ENCODE data around the gene KCNT1.

Gene KCNT1

DNA sequence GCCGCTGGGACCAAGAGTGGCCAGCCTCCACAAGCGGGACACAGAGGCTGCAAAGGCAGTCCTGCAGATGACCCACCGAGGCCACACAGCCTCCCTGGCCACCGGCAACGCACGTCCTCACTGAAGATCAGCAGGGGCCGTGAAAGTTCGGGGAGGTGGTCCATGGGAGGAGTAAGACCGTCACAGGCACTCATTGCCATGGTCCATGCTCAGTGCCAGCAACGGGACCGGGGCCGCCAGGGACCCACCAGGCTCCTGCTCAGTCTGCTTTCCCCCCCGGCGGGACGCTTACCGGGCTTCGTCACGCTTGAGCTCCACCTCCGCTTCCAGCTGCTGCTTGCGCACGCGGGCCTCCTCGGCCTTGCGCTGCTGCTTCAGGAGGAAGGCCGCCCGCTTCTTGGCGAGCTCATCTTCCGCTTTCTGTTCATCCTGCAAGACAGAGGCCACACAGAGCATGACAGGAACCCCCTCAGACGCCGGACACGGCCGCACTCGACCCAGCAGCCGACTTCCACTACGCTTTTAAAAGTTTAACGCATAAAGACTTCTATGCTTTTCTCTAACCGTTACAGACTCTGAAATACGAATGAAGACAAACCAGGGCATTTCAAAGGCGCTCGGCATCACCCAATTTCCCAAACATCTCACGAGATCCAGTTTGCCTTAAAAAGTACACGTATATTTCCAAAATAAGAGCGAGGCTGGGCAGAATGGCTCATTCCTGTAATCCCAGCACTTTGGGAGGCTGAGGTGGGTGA, 116.9 kb downstream of the KCNT1 start:
- no peak for TF ChIP-seq GATA2 (IDR thresholded peaks at IDR 0.05; ENCODE audit: low read depth, low read length)
- no peak for TF ChIP-seq GATA3 (IDR thresholded peaks at IDR 0.05; ENCODE audit: low read depth, low read length)

GRCh38 chr9:135819905-135820304, 117.9 kb downstream of the KCNT1 start:
- TF ChIP-seq GATA3 (IDR thresholded peaks at IDR 0.05; ENCODE audit: low read depth, low read length) = no peak

- TF ChIP-seq GATA3 (IDR thresholded peaks at IDR 0.05; ENCODE audit: low read depth, low read length) = no peak
- no peak for TF ChIP-seq GATA2 (IDR thresholded peaks at IDR 0.05; ENCODE audit: low read depth, low read length)
Measured at GRCh38 chr9:135820661-135821060, 118.7 kb downstream of the KCNT1 start.

GRCh38 chr9:135821116-135821515, 119.1 kb downstream of the KCNT1 start:
- TF ChIP-seq GATA3 (IDR thresholded peaks at IDR 0.05; ENCODE audit: low read depth, low read length) (no peak), GATA2 (IDR thresholded peaks at IDR 0.05; ENCODE audit: low read depth, low read length) (no peak)

DNA sequence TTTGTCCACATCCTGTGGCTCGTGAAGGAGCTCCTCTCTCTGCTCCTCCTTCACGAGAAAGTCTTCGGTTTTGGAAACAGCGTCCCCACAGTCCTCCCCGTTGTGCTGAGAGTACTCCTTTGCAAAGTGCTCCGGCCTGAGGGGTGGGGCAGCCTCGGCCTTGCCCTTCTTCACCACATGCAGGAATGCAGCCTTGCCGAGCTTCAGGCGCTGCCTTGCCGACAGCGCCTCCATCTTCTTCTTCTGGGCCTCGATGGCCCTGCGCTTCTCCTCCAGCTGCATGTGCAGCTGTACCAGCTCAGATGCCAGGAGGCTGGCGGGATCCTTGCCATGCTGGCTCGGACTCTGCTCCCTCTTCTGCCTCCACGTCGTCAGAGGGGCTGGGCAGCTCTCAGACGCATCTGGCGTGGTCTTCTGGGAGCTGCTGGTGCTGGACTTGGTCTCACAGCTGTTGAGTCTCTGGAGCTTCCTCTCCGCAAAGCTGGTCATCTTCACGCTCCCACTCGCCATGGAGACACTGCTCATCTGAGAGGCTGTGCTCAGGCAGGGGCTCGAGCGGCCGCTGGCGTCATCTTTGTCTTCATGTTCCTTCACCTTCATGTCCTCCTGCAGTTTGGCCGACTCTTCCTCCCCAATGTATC, 119.9 kb downstream of the KCNT1 start:
- no peak for TF ChIP-seq GATA2 (IDR thresholded peaks at IDR 0.05; ENCODE audit: low read depth, low read length)
- TF ChIP-seq GATA3 (IDR thresholded peaks at IDR 0.05; ENCODE audit: low read depth, low read length) = no peak

DNA sequence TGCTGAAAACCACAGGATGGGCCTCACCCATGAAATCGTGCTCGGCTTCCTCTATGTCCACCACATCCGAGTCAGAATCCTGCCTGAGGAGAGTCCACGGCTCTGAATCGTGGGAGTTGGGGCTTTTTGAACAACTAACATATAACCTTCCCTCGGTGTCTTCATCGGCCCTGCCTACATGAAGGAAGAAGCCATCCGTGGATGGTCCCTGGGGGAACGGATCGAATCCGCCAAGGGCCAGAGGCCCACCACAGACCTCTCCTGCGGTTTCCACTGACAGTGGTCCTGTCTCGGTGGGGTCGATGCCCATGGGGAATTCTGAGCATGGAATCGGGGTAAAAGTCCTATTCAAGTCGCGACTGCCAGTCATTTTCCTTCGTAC, 120.4 kb downstream of the KCNT1 start:
- no peak for TF ChIP-seq GATA3 (IDR thresholded peaks at IDR 0.05; ENCODE audit: low read depth, low read length)
- no peak for TF ChIP-seq GATA2 (IDR thresholded peaks at IDR 0.05; ENCODE audit: low read depth, low read length)

- TF ChIP-seq GATA2 (IDR thresholded peaks at IDR 0.05; ENCODE audit: low read depth, low read length) (no peak), GATA3 (IDR thresholded peaks at IDR 0.05; ENCODE audit: low read depth, low read length) (no peak)
Measured at GRCh38 chr9:135823036-135823435, 121.1 kb downstream of the KCNT1 start.

GRCh38 chr9:135825435-135826187, 123.6 kb downstream of the KCNT1 start:
- TF ChIP-seq GATA3 (IDR thresholded peaks at IDR 0.05; ENCODE audit: low read depth, low read length) (no peak), GATA2 (IDR thresholded peaks at IDR 0.05; ENCODE audit: low read depth, low read length) (no peak)

DNA sequence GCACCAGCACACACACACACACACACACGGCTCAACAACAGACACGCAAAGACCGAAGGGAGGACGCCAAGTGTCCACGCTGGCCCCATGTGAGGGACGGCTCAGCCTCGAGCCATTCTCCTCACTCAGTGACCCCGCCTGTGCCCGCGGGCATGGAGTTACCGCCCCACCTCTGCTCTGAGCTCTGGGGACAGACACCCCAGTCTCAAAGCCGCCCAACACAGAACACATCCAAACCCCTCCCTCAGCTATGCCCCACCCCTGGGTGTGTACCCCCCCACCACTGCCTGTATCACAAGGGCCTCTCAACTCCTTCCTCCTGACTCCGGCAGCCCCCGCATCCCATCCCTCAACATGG, 124.2 kb downstream of the KCNT1 start:
- TF ChIP-seq GATA3 (IDR thresholded peaks at IDR 0.05; ENCODE audit: low read depth, low read length) (no peak), GATA2 (IDR thresholded peaks at IDR 0.05; ENCODE audit: low read depth, low read length) (no peak)

GRCh38 chr9:135827301-135827700, 125.3 kb downstream of the KCNT1 start:
- TF ChIP-seq GATA3 (IDR thresholded peaks at IDR 0.05; ENCODE audit: low read depth, low read length) (no peak), GATA2 (IDR thresholded peaks at IDR 0.05; ENCODE audit: low read depth, low read length) (no peak)

DNA sequence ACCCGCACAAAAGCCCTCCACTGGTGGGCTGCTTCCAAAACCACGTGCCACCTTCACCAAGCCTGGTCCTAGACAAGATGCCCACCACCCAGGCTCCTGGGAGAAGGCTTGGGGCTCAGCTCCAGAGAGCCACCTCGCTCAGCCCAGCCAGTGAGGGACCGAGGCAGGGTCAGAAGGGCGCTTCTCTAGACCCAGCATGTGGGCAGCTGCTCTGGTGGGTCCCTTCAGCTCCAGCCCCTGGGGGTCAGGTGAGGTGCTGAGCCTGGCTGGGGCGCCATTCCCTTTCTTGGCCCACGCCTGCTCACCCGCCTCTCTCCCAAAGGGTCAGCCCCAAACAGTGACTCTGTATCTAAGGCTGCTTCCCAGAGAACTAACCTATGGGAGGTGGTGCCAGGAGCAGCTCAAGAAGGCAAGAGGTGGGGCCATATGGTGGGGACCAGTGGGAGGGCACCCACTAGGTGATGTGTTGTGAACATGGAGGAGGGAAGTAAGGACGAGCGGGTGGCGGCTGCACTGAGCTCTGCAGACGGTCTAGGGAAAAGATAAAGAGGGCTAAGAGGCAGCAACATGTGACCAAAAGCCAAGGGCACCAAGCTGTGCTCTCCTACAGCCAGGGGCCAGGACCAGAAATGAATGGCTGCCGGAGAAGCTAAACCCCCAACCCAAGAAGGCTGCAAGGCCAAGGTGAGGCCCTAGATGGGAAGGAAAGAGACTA, 126.0 kb downstream of the KCNT1 start:
- TF ChIP-seq GATA2 (IDR thresholded peaks at IDR 0.05; ENCODE audit: low read depth, low read length) = no peak
- no peak for TF ChIP-seq GATA3 (IDR thresholded peaks at IDR 0.05; ENCODE audit: low read depth, low read length)

- no peak for TF ChIP-seq GATA3 (IDR thresholded peaks at IDR 0.05; ENCODE audit: low read depth, low read length)
- no peak for TF ChIP-seq GATA2 (IDR thresholded peaks at IDR 0.05; ENCODE audit: low read depth, low read length)
Measured at GRCh38 chr9:135828656-135829055, 126.7 kb downstream of the KCNT1 start.

GRCh38 chr9:135830496-135830895, 128.5 kb downstream of the KCNT1 start:
- TF ChIP-seq GATA3 (IDR thresholded peaks at IDR 0.05; ENCODE audit: low read depth, low read length) (no peak), GATA2 (IDR thresholded peaks at IDR 0.05; ENCODE audit: low read depth, low read length) (no peak)

DNA sequence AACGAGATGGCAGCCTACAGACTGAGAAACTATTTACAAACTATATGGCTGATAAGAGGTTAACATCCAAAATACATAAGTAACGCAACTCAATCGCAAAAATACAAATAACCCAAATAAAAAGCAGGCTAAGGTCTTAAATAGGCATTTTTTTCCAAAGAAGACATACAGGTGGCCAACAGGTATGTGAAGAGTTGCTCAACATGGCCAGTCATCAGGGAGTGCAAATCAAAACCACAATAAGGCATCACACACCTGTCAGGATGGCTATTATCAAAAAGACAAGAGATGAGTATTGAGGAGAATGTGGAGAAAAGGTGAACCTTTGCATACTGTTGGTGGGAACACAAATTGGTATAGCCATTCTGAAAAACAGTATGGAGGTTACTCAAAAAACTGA, 131.9 kb downstream of the KCNT1 start:
- TF ChIP-seq GATA2 (IDR thresholded peaks at IDR 0.05; ENCODE audit: low read depth, low read length) = no peak
- TF ChIP-seq GATA3 (IDR thresholded peaks at IDR 0.05; ENCODE audit: low read depth, low read length) = no peak
